Naive B cell (primary cell): Measurements from ENCODE around the gene COX5A. TPM values are rescaled to one million over a fixed set of nuclear protein-coding genes. Genes with fewer than 3 reads are reported as not detected.

Source experiments
- ATAC-seq, 2 donors: fragments of 150-1000 bp; cut with Tn5 transposase; 2 replicates each; pipeline ENCODE4 v1.10.0; 2021; ENCODE audit warnings: low read depth in 2 of 2, mild to moderate bottlenecking in 2 of 2, moderate library complexity in 2 of 2
- DNase-seq: peaks from one replicate; pipeline ENCODE4 v3.0.0; 2022
- H3K27ac Mint-ChIP-seq, 6 donors: one replicate each; pipeline ENCODE4 v1.8.0; 2020 to 2022; ENCODE audit warnings: mild to moderate bottlenecking in 6 of 6, mixed read lengths in 6 of 6, moderate library complexity in 5 of 6, inconsistent platforms in 2 of 6
- H3K27me3 Mint-ChIP-seq, 3 donors: one replicate each; pipeline ENCODE4 v1.8.0; 2021 to 2022; ENCODE audit warnings: mixed read lengths in 3 of 3, mild to moderate bottlenecking in 1 of 3
- H3K36me3 Mint-ChIP-seq, 2 donors: one replicate each; pipeline ENCODE4 v1.8.0; 2020 to 2022; ENCODE audit warnings: mixed read lengths in 2 of 2, inconsistent platforms in 1 of 2, mild to moderate bottlenecking in 1 of 2
- H3K4me1 Mint-ChIP-seq, 3 donors: one replicate each; pipeline ENCODE4 v1.8.0; 2020 to 2022; ENCODE audit warnings: mixed read lengths in 3 of 3, inconsistent platforms in 1 of 3, mild to moderate bottlenecking in 1 of 3, moderate library complexity in 1 of 3
- H3K4me3 Mint-ChIP-seq, 8 donors: one replicate each; pipeline ENCODE4 v1.8.0; 2020 to 2022; ENCODE audit warnings: mild to moderate bottlenecking in 8 of 8, mixed read lengths in 8 of 8, moderate library complexity in 8 of 8, inconsistent platforms in 2 of 8
- H3K9me3 Mint-ChIP-seq, 7 donors: one replicate each; pipeline ENCODE4 v1.8.0; 2020 to 2022; ENCODE audit warnings: mixed read lengths in 7 of 7, mild to moderate bottlenecking in 5 of 7, inconsistent platforms in 2 of 7, moderate library complexity in 1 of 7
- polyA plus RNA-seq, 6 donors: library from polyadenylated mRNA; unstranded; fragments of 300-500 nt; fragmentation: Illumina TruSeq; gene quantifications; one replicate each; pipeline ENCODE4 v1.2.3, GENCODE V29; 2021; ENCODE audit warnings: low read depth in 6 of 6

COX5A gene
- polyA plus RNA-seq, 6 donors from 2014 or later: 250 to 322 (median 270) TPM

DNA sequence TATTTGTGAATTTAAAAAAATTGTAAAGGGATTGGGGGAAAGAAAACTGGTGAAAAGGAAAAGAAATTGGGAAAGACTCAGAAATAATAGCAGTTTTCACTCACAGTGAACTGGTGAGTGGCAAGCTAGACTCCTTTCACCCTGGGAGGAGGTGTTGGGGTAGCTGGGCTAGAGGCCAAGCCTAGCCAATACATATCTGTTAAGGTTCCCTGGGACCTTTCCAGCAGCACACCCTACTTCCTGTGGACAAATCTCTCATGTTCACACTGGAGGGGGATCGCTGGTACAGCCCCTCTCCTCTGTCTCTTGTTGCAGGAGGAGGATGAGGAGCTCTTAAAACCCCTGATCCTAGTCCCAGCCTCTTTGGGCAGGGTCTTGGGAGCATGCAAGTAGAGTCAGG is 22.4 kb upstream of the COX5A start:
- no peaks in the 10 kb centered on the region for H3K9me3 Mint-ChIP-seq
- H3K4me3 Mint-ChIP-seq: no peak overlapping the region
- ATAC-seq (no peak), DNase-seq (no peak)
- H3K4me1 Mint-ChIP-seq: peaks cover 19 to 31% (median 30%) of the 10 kb centered on the region in 3 donors
- H3K36me3 Mint-ChIP-seq: no peaks in the 10 kb centered on the region
- no peak overlapping the region for H3K27ac Mint-ChIP-seq
- peaks cover 53 to 82% (median 60%) of the 10 kb centered on the region in 3 donors for H3K27me3 Mint-ChIP-seq

DNA sequence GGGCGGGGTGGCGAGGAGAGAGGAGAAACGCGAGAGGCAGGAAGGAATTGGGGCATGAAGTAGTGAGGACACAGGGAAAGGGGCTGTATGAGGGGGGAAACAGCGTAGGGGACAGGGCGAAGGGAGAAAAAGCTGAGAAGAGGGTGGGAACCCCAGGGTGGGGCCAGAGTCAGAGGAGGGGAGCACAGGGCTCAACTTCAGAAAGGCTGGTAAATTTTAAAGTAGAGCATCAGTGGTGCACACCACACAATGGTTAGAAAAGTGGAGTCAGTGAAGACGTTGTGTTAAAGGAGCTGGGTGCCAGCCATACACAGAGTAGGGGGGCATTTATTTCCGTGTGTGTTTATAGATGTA is 21.7 kb upstream of the COX5A start:
- Mint-ChIP-seq H3K4me1 (peaks cover 19 to 31% (median 30%) of the 10 kb centered on the region in 3 donors), H3K4me3 (peak overlapping the region in 7 of 8 donors; percentile 42 to 77 (median 64)), H3K27me3 (peaks cover 46 to 84% (median 60%) of the 10 kb centered on the region in 3 donors), H3K36me3 (no peaks in the 10 kb centered on the region), H3K9me3 (no peaks in the 10 kb centered on the region), H3K27ac (peak overlapping the region in 2 of 6 donors; percentile 22 to 25)
- no peak for DNase-seq
- no peak for ATAC-seq

DNA sequence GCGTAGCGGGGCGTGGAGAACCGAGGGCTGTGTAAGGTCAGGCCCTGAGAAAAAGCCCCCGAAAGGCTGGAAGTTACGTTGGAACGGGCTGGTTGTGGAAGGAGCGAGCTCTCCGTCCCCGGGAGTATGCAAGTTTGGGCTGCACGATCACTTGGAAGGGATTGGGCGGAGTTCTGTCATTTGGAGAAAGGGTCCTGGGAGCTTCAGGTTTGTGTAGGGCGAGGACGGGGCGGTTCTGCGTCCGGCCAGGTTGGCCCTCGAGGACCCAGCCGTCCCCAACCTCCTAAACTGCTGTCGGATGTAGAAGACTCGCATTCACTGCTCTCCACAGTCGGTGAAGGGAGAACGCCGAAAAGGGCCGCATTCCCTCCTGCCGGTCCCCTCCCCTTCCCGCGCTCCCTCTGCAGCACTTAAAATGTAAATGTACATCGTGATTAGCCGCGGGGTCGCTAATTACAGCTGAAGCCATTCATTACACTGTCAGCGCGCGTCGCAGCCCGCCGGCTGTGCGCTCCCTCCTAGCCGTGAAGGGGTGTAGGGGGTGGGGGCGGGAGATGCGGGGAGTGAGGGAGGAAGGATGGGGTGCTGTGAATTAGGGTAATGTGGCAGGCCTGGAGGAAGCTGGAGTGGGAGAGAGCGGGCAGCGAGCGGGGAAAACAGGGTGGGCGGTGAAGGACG is 21.2 kb upstream of the COX5A start:
- Mint-ChIP-seq H3K9me3 (no peaks in the 10 kb centered on the region), H3K4me3 (peak overlapping the region; percentile 30 to 77 (median 70)), H3K27me3 (peaks cover 46 to 82% (median 60%) of the 10 kb centered on the region in 3 donors), H3K27ac (peak overlapping the region in 2 of 6 donors; percentile 22 to 38), H3K4me1 (peaks cover 19 to 31% (median 30%) of the 10 kb centered on the region in 3 donors), H3K36me3 (no peaks in the 10 kb centered on the region)
- ATAC-seq: no peak
- DNase-seq: no peak

DNA sequence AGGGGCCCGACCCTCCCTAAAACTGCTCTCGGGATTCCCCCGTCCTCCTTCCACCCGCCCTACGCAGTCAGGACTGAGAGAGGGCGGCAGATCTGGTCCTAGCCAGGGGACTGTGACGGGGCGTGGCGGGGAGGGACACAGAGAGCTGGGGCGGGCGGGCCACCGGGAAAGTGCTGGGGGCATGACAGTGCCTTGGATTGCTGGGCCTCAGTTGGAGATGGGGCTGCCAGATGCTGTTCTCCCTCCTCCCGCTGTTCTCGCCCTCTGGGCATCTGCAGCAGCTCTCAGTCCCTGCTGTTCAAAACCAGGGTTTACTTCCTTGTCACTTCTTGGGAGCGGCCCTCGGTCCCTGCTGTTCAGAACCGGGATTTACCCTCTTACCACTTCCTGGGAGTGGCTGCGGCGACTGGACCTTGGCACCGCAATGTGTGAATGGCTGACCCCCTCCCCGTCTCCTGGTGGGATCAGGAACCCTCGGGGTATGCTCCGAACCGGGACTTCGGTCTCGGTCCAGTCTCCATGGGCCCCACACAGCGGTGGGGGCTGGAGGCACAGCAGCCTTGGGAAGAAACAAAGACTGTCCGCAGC is 20.5 kb upstream of the COX5A start:
- H3K27ac Mint-ChIP-seq: no peak overlapping the region
- peaks cover 45 to 81% (median 58%) of the 10 kb centered on the region in 3 donors for H3K27me3 Mint-ChIP-seq

DNA sequence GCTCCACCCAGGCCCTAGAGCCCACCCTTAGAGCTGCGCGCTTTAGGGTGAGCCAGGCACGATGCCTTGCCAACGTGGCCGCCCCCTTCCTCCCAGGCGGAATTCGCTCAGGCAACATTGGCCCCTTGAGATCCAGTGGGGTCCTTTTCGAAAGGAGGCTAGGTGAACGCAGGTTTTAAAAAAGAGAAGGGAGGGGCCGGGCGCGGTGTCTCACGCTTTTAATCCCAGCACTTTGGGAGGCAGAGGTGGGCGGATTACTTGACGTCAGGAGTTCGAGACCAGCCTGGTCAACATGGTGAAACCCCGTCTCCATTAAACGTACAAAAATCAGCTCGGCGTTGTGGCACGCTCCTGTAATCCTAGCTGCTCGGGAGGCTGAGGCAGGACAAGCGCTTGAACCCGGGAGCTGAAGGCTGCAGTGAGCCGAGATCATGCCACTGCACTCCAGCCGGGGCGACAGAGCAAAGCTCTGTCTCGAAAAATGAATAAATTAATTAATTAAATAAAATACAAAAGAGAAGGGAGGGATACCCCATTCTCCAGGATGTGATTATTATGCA is 19.7 kb upstream of the COX5A start:
- H3K9me3 Mint-ChIP-seq: no peaks in the 10 kb centered on the region
- H3K4me1 Mint-ChIP-seq: peaks cover 19 to 31% (median 30%) of the 10 kb centered on the region in 3 donors
- no peak for ATAC-seq
- H3K27me3 Mint-ChIP-seq: peaks cover 36 to 73% (median 50%) of the 10 kb centered on the region in 3 donors
- peak overlapping the region in 7 of 8 donors; percentile 51 to 87 (median 75) for H3K4me3 Mint-ChIP-seq
- DNase-seq: no peak
- no peaks in the 10 kb centered on the region for H3K36me3 Mint-ChIP-seq
- H3K27ac Mint-ChIP-seq: peak overlapping the region in 2 of 6 donors; percentile 64 to 78

More for the DNA sequence above, 20.5 kb upstream of the COX5A start:
- DNase-seq (peak; percentile 12), ATAC-seq (no peak)
- no peaks in the 10 kb centered on the region for H3K9me3 Mint-ChIP-seq
- no peaks in the 10 kb centered on the region for H3K36me3 Mint-ChIP-seq
- peaks cover 19 to 31% (median 30%) of the 10 kb centered on the region in 3 donors for H3K4me1 Mint-ChIP-seq
- peak overlapping the region; percentile 30 to 75 (median 60) for H3K4me3 Mint-ChIP-seq

DNA sequence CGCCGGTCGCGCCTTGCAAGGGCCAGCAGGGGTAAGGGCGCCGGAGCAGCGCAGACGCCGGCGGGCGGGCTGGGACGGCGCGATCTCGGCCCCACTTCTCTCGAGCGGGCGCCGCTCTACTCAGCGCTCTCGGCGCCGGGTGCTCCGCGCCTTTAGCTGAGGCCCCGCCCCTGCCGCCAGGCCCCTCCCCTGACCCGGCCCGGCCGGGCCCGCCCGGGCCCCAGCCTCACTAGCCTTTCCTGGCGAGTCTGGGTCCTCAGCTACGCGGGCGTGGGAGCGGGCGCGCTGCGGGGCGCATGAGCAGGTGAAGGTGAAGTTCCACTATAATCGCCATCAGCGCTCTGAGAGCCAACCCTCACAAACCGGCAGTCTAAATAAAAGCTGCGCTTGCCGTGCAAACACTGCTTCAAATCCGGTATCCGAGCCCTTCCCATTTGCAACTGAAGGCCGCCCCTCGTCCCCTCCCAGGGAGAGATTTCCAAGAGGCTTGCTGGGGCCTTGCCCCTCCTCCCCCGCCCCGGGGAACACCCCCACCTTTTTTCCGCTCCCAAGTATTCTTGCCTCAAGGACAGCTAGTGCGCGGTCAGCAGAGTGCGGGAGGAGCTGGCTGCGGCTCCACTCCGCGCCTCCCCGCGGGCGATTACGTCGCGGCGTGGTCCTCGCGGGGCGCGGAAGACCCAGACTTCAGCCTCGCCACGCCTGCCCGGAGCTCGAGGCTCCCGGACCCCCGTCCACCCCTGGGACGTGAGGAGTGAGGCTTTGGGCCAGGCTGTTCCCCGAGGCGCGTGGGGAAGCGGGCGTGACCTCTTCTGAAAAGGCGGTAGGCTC is 19.0 kb upstream of the COX5A start, which contains the start of gene RPP25:
RPP25 (minus strand) TSS at position 125 of the 828 bp plus-strand sequence. CDS start 189 bp downstream, outside the sequence.
- peak; percentile 84 to 86 for ATAC-seq
- H3K27me3 Mint-ChIP-seq: peaks cover 30 to 66% (median 43%) of the 10 kb centered on the region in 3 donors
- peak within 1 kb of the TSS; percentile 68 to 88 (median 76) for H3K4me3 Mint-ChIP-seq
- peak within 1 kb of the TSS in 2 of 6 donors; percentile 64 to 78 for H3K27ac Mint-ChIP-seq
- H3K9me3 Mint-ChIP-seq: no peaks in the 10 kb centered on the region
- H3K36me3 Mint-ChIP-seq: no peaks in the 10 kb centered on the region
- H3K4me1 Mint-ChIP-seq: peaks cover 19 to 31% (median 30%) of the 10 kb centered on the region in 3 donors
- peak; percentile 58 for DNase-seq

DNA sequence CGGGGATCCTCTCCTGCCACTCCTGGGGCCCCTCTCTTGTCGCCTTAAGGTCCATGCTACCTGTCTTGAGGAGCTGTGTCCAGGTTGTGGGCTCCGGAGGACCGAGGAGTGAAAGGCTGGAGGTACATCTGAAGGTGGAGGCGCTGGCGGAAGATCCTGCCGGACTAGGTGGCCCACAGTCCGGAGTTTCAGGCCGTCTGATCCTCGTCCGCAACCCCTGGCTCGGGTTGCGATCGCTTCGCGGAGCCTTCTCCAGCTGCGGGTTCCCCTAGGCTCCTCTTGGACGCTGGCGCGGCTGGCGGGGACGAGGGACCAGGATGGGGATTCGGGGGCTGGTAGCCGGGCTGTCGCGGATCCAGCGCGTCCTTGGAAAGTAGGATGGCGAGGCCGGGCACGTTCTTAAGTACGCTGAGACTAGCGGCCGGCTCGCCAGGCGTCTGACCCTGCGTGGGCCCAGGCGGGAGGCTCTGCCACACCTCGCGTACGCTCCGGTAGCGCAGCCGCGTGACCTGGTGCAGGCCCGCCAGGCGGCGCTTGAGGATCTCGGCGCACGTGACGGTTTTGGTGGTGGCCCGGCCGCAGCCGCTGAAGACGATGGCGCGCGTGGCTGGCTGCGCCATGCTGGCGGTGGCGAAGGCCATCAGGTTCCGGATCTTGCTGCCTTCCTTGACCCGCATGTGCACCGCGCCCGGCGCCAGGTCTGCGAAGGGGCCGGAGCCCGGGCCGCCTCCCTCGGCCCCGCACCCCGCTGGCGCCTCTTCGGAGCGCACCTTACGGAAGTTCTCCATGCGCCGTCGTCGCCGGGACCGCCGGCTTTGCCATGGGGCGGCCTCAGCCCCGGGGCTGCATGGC is 18.1 kb upstream of the COX5A start:
- H3K27me3 Mint-ChIP-seq: peaks cover 22 to 65% (median 40%) of the 10 kb centered on the region in 3 donors
- no peak overlapping the region for H3K27ac Mint-ChIP-seq
- peaks cover 19 to 32% (median 31%) of the 10 kb centered on the region in 3 donors for H3K4me1 Mint-ChIP-seq
- no peaks in the 10 kb centered on the region for H3K36me3 Mint-ChIP-seq
- H3K4me3 Mint-ChIP-seq: peak overlapping the region in 6 of 8 donors; percentile 18 to 79 (median 66)
- DNase-seq: peak; percentile 61
- H3K9me3 Mint-ChIP-seq: no peaks in the 10 kb centered on the region
- ATAC-seq: peak; percentile 70 to 74

DNA sequence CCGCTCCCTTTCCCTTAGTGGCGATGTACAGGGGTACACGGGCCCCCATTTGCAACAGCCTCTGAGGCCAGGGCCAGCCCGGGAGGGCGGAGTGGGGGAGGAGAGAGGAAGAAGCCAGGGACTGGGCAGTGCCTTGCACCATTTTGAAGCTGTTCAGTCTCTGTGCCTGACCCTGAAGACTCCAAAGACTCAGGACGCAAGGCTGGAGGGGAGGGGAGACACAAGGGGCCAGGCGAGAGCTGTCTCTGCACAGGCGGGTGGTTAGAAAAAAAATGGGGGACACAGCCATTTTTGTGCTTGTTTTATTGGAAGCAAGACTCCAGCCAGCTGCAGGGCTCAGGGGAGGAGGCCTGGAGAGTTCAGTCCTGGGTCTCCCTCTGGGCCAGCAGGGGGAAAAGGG is 17.1 kb upstream of the COX5A start:
- Mint-ChIP-seq H3K4me3 (peak overlapping the region; percentile 18 to 79 (median 66)), H3K36me3 (no peaks in the 10 kb centered on the region), H3K27ac (no peak overlapping the region), H3K9me3 (no peaks in the 10 kb centered on the region), H3K4me1 (peaks cover 24 to 35% (median 35%) of the 10 kb centered on the region in 3 donors), H3K27me3 (peaks cover 21 to 65% (median 42%) of the 10 kb centered on the region in 3 donors)
- no peak for DNase-seq
- no peak for ATAC-seq

DNA sequence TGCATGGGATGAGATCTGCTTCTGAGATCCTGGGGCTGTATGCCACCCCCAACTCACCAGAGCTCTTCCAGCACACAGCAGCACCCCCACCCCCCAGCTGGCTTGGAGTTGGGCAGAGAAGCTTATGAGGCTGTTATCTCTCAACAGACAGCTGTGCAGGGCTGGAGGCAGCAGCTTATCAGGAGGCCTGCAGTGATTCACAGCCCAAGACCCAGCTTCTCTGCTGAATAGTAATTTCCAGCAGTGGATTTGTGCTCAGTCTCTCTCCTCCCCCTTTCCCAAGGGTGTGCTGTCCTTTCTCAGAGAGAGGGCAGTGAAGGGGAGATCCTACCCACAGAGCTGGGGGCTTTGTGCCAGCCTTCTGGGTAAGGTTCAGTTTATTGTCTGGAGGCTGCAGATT is 16.6 kb upstream of the COX5A start:
- H3K9me3 Mint-ChIP-seq: no peaks in the 10 kb centered on the region
- DNase-seq (no peak), ATAC-seq (no peak)
- H3K27ac Mint-ChIP-seq: no peak overlapping the region
- peak overlapping the region in 3 of 8 donors; percentile 18 to 77 (median 68) for H3K4me3 Mint-ChIP-seq
- peaks cover 16 to 60% (median 38%) of the 10 kb centered on the region in 3 donors for H3K27me3 Mint-ChIP-seq
- H3K36me3 Mint-ChIP-seq: no peaks in the 10 kb centered on the region
- peaks cover 23 to 33% (median 32%) of the 10 kb centered on the region in 3 donors for H3K4me1 Mint-ChIP-seq

DNA sequence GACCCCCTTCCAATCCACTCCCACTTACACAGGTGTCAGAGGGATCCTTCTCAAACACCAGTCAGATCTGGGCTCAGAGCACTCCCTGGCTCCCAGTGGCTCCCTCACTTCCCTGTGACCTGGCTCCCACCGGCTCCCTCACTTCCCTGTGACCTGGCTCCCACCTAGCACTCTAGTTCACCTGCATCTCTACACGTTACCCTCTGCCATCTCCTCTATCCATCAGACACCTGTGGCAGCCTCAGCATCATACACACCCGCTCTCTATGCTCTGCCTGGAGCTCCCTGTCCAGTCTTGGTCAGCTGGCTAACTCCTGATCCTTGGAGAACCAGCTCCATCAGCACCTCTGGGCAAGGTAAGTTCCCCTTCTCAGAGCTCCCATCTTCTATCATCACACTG is 13.1 kb upstream of the COX5A start:
- no peak overlapping the region for H3K27ac Mint-ChIP-seq
- DNase-seq: no peak
- H3K4me1 Mint-ChIP-seq: peaks cover 6 to 8% (median 7%) of the 10 kb centered on the region in 3 donors
- H3K27me3 Mint-ChIP-seq: peaks cover 6 to 35% (median 15%) of the 10 kb centered on the region in 3 donors
- no peak overlapping the region for H3K4me3 Mint-ChIP-seq
- no peaks in the 10 kb centered on the region for H3K36me3 Mint-ChIP-seq
- no peaks in the 10 kb centered on the region for H3K9me3 Mint-ChIP-seq
- ATAC-seq: no peak

DNA sequence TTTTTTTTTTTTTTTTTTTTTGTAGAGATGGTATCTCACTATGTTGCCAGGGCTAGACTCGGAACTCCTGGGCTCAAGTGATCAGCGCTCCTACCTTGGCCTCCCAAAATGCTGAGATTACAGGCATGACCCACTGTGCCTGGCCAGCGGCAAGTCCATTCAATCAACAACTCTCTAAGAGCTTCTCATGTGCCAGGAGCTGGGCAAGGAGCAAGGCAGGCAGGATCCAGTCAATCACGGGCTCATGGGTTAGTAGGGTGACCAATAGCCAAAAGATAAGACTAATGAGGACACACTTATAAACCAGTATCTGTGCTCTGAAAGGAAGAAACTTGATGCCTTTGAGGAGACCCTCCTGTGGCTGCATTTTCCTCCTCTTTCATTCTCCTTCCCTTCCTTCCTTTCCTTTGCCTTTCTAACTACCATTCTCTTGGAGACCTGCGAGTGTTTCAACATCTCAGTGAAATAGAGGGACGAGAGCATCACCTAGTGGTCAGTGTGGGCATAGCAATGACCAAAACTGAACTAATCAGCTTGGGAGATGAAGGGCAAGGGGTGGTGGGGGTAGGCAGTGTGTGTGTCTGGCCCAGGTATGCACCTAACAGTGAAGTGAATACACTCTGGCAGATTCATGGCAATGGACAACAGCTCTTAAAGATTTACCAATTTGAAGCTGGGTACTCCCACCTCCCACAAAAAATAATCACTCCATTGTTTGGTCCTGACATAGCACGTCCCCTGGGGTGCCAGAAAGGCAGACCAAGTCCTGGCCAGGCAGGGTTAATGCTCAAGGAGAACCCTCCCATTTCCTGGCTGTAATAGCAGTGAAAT is 12.4 kb upstream of the COX5A start:
- Mint-ChIP-seq H3K4me1 (peaks cover 4 to 6% (median 5%) of the 10 kb centered on the region in 3 donors), H3K4me3 (no peak overlapping the region), H3K27me3 (peaks cover 6 to 28% (median 15%) of the 10 kb centered on the region in 3 donors), H3K27ac (peak overlapping the region in 1 of 6 donors; percentile 0), H3K9me3 (no peaks in the 10 kb centered on the region), H3K36me3 (no peaks in the 10 kb centered on the region)
- ATAC-seq (peak; percentile 74 to 94), DNase-seq (peak; percentile 74)
